PFSK-1 (cell line): ENCODE measurements around the gene BARHL2.

Experiments used
- FOXP2 ChIP-seq: optimal IDR thresholded peaks from 2 replicates; pipeline ENCODE3; 2011; ENCODE audit warnings: borderline replicate concordance, control low read depth, inconsistent platforms; ENCODE audit not compliant: insufficient read depth; ENCODE audit errors: extremely low read length, extremely low read depth
- POLR2AphosphoS5 ChIP-seq: IDR thresholded peaks from 2 replicates; pipeline ENCODE4 v1.6.1; 2012; ENCODE audit warnings: low read depth, mild to moderate bottlenecking, control low read depth, low read length, moderate library complexity
- REST ChIP-seq, 2 experiments: IDR thresholded peaks; 2 replicates each; pipeline versions ENCODE4 v1.6.1 to v1.8.0; 2011 to 2012; ENCODE audit warnings: low read depth in 2 of 2, low read length in 2 of 2, control low read depth in 1 of 2, inconsistent platforms in 1 of 2, mild to moderate bottlenecking in 1 of 2, moderate library complexity in 1 of 2; ENCODE audit not compliant: insufficient read depth in 1 of 2
- SIN3A ChIP-seq: IDR thresholded peaks from 2 replicates; pipeline ENCODE4 v1.6.1; 2012; ENCODE audit warnings: mild to moderate bottlenecking, low read length, moderate library complexity, borderline replicate concordance; ENCODE audit not compliant: insufficient read depth
- TAF1 ChIP-seq: IDR thresholded peaks from 2 replicates; pipeline ENCODE4 v1.6.1; 2012; ENCODE audit warnings: low read length, control low read depth, borderline replicate concordance; ENCODE audit not compliant: insufficient read depth

The BARHL2 gene

DNA sequence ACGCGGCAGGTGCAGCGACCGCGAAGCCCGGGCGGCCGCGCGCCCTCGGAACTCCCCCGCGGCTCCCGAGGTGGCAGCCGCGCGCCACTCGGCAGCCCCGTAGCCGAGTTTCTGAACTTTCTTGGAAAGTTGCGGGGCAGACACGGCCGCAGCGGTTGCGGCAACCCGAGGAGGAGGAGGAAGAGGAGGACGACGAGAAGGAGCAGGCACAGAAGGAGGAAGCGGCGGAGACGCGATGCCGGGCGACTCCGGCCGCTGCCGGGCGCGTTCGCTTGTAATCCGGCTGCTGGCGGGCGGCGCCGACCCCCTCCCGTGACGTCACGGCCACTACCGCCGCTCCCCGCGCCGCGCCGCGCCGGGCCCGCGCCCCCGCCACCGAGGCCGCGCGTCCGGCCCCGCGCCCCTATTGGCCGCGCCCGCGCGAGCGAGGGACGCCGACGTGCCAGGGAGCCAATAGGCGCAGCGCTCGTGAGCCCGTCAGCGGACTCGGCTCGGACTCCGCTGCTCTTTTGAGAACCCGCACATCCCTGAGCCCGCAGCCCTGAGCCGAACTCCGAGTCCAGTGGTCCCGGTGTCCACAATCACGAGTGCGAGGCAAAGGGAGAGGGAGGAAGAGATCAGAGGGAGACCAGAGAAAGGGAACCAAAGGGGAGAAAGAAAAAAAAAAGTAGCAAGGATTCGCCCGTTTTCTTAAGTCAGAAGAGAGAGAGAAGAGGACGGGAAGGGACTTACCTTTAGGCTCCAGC lies 736 bp upstream of the BARHL2 start:
- TF ChIP-seq TAF1 (no peak), SIN3A (no peak), POLR2AphosphoS5 (no peak), REST (IDR thresholded peaks at IDR 0.05; ENCODE audit: insufficient read depth in 1 of 2, low read depth in 2 of 2, low read length in 2 of 2) (no peak), FOXP2 (no peak)

- TF ChIP-seq TAF1 (no peak), FOXP2 (no peak), POLR2AphosphoS5 (no peak), REST (IDR thresholded peaks at IDR 0.05; ENCODE audit: insufficient read depth in 1 of 2, low read depth in 2 of 2, low read length in 2 of 2) (no peak), SIN3A (no peak)
Measured at GRCh38 chr1:90717356-90717664, 208 bp upstream of the BARHL2 start.

GRCh38 chr1:90716243-90716551 lies 905 bp downstream of the BARHL2 start:
- TF ChIP-seq FOXP2 (no peak), SIN3A (no peak), POLR2AphosphoS5 (no peak), REST (IDR thresholded peaks at IDR 0.05; ENCODE audit: insufficient read depth in 1 of 2, low read depth in 2 of 2, low read length in 2 of 2) (no peak), TAF1 (no peak)

DNA sequence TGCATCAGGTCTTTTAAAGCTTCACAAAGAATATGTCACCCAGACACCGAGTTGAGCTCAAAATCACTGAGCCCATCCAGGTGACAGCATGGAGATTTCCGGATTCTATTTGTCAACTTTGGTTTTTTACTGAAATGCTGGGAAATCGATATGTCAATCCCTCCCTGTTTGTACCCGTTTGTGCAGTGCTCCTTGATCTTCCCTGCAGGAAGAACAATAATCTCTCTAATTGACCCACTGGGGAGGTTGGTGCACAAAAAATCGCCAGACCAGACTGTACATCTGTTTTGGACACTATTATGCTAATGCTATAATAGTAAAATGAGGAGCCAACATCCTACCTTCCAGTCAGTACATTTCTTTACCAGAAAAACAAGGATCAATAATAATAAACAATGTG lies 1.8 kb downstream of the BARHL2 start:
- TF ChIP-seq FOXP2 (no peak), POLR2AphosphoS5 (no peak), TAF1 (no peak)

DNA sequence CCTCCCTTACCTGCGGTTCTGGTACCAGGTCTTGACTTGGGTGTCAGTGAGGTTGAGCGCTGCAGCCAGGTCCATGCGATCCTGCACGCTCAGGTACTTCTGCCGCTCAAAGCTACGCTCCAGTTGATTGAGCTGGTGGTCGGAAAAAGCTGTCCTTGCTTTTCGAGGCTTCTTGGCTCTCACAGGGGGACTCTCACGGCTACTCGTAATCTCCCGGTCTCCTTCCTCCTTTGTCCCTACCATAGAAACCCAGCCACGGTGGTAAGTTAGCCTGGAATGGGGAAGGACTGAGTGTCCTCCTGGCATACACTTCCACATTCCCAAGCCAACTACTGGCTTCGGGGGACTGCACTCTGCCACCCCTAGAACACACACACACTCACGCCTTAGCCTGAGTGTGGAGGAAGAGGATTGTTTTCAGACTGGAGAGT lies 2.6 kb downstream of the BARHL2 start:
- TF ChIP-seq POLR2AphosphoS5 (no peak), REST (IDR thresholded peaks at IDR 0.05; ENCODE audit: insufficient read depth in 1 of 2, low read depth in 2 of 2, low read length in 2 of 2) (no peak), FOXP2 (no peak), TAF1 (no peak), SIN3A (no peak)
